ENCODE results near the gene AGFG1.

DNA sequence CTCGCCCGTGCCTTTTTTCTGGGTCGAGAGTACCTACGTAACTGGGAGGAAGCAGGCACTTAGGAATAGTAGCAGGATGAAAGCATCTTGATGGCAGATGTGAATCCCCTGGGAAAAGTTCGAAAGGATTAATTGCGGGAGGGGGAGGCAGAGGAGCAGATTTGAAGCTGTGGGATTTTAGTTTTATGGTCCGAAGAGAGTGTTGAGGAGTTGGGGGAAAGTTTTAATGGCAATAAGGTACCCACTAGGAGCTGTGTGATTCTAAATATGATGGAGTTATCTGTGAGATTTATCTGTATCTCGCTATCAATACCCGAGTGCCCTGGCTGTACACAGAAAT lies 1.1 kb downstream of the AGFG1 start:
- no peak for TF ChIP-seq POLR2AphosphoS5 (IDR thresholded peaks at IDR 0.05)
- TF ChIP-seq CTCF (IDR thresholded peaks at IDR 0.05): no peak

Measured in upper lobe of left lung (tissue), 4 donors.